ENCODE measurements around the gene CEMIP2. TPM values are rescaled to one million over a fixed set of nuclear protein-coding genes. Genes with fewer than 3 reads are reported as not detected.
"Not testable (repeated sequence)": the region's sequence is repeated elsewhere in the genome, so short reads cannot be mapped to it uniquely, and the experiment has no call there.

CEMIP2 gene
- polyA plus RNA-seq, 6 donors from 2014 or later, result 28.7 to 51.7 (median 41.8) TPM

GRCh38 chr9:71675105-71675856, 93.0 kb downstream of the CEMIP2 start:
- peak overlapping the region in 3 of 6 donors; percentile 5 to 61 (median 40) for H3K27ac Mint-ChIP-seq
- peak; percentile 18 for DNase-seq
- peaks cover 44 to 59% (median 58%) of the 10 kb centered on the region in 3 donors for H3K4me1 Mint-ChIP-seq
- H3K4me3 Mint-ChIP-seq, result peak overlapping the region in 6 of 8 donors; percentile 12 to 80 (median 40)
- peaks cover 0 to 6% (median 0%) of the 10 kb centered on the region in 7 donors for H3K9me3 Mint-ChIP-seq
- ATAC-seq (ENCODE audit: low read depth in 2 of 2), result peak; percentile 76 to 78
- no peaks in the 10 kb centered on the region for H3K27me3 Mint-ChIP-seq
- H3K36me3 Mint-ChIP-seq, result peaks cover 4 to 10% of the 10 kb centered on the region in 2 donors

GRCh38 chr9:71672573-71672972, 95.7 kb downstream of the CEMIP2 start:
- peaks cover 0 to 10% (median 0%) of the 10 kb centered on the region in 7 donors for H3K9me3 Mint-ChIP-seq
- H3K27ac Mint-ChIP-seq, result no peak overlapping the region
- peaks cover 29 to 40% (median 38%) of the 10 kb centered on the region in 3 donors for H3K4me1 Mint-ChIP-seq
- no peaks in the 10 kb centered on the region for H3K27me3 Mint-ChIP-seq
- no peak for DNase-seq
- H3K36me3 Mint-ChIP-seq, result peaks cover 0 to 4% of the 10 kb centered on the region in 2 donors
- no peak for ATAC-seq (ENCODE audit: low read depth in 2 of 2)
- H3K4me3 Mint-ChIP-seq, result no peak overlapping the region

GRCh38 chr9:71671289-71671688, 97.0 kb downstream of the CEMIP2 start:
- ATAC-seq (ENCODE audit: low read depth in 2 of 2) (no peak), DNase-seq (no peak)
- Mint-ChIP-seq H3K36me3 (no peaks in the 10 kb centered on the region), H3K9me3 (peaks cover 0 to 10% (median 0%) of the 10 kb centered on the region in 7 donors), H3K4me1 (peaks cover 19 to 29% (median 28%) of the 10 kb centered on the region in 3 donors), H3K27me3 (no peaks in the 10 kb centered on the region), H3K27ac (peak overlapping the region in 1 of 6 donors; percentile 45), H3K4me3 (no peak overlapping the region)

- H3K4me1 Mint-ChIP-seq, result peaks cover 7 to 19% (median 17%) of the 10 kb centered on the region in 3 donors
- no peaks in the 10 kb centered on the region for H3K27me3 Mint-ChIP-seq
- no peak overlapping the region for H3K4me3 Mint-ChIP-seq
- no peaks in the 10 kb centered on the region for H3K36me3 Mint-ChIP-seq
- H3K9me3 Mint-ChIP-seq, result peaks cover 0 to 10% (median 0%) of the 10 kb centered on the region in 7 donors
- H3K27ac Mint-ChIP-seq, result peak overlapping the region in 1 of 6 donors; percentile 17
- no peak for DNase-seq
- ATAC-seq (ENCODE audit: low read depth in 2 of 2), result no peak
Observed at GRCh38 chr9:71670121-71670520, 98.2 kb downstream of the CEMIP2 start.

- Mint-ChIP-seq H3K27me3 (no peaks in the 10 kb centered on the region), H3K36me3 (no peaks in the 10 kb centered on the region), H3K4me1 (peaks cover under 1 to 12% (median 10%) of the 10 kb centered on the region in 3 donors), H3K4me3 (no peak overlapping the region), H3K27ac (no peak overlapping the region), H3K9me3 (peaks cover 0 to 5% (median 0%) of the 10 kb centered on the region in 7 donors)
- ATAC-seq (ENCODE audit: low read depth in 2 of 2) (no peak), DNase-seq (no peak)
Observed at GRCh38 chr9:71669284-71669995, 98.9 kb downstream of the CEMIP2 start.

GRCh38 chr9:71668717-71669116, 99.6 kb downstream of the CEMIP2 start:
- Mint-ChIP-seq H3K27me3 (no peaks in the 10 kb centered on the region), H3K4me1 (peaks cover 0 to 10% (median 7%) of the 10 kb centered on the region in 3 donors), H3K9me3 (peaks cover 0 to 4% (median 0%) of the 10 kb centered on the region in 7 donors), H3K27ac (no peak overlapping the region), H3K36me3 (no peaks in the 10 kb centered on the region), H3K4me3 (no peak overlapping the region)
- ATAC-seq (ENCODE audit: low read depth in 2 of 2) (no peak), DNase-seq (no peak)

GRCh38 chr9:71665247-71665646, 103.1 kb downstream of the CEMIP2 start:
- Mint-ChIP-seq H3K36me3 (no peaks in the 10 kb centered on the region), H3K4me1 (peaks cover 0 to 8% (median 7%) of the 10 kb centered on the region in 3 donors), H3K27ac (no peak overlapping the region), H3K27me3 (no peaks in the 10 kb centered on the region), H3K4me3 (no peak overlapping the region), H3K9me3 (peaks cover 0 to 7% (median 0%) of the 10 kb centered on the region in 7 donors)
- DNase-seq (no peak), ATAC-seq (ENCODE audit: low read depth in 2 of 2) (no peak)

- no peak overlapping the region for H3K4me3 Mint-ChIP-seq
- H3K27me3 Mint-ChIP-seq, result no peaks in the 10 kb centered on the region
- peak overlapping the region in 1 of 6 donors; percentile 23 for H3K27ac Mint-ChIP-seq
- no peaks in the 10 kb centered on the region for H3K36me3 Mint-ChIP-seq
- H3K9me3 Mint-ChIP-seq, result peaks cover 0 to 10% (median 0%) of the 10 kb centered on the region in 7 donors
- H3K4me1 Mint-ChIP-seq, result peaks cover 0 to 1% (median under 1%) of the 10 kb centered on the region in 3 donors
- ATAC-seq (ENCODE audit: low read depth in 2 of 2), result no peak
- no peak for DNase-seq
Observed at GRCh38 chr9:71664566-71664965, 103.7 kb downstream of the CEMIP2 start.

GRCh38 chr9:71663931-71664459, 104.3 kb downstream of the CEMIP2 start:
- no peaks in the 10 kb centered on the region for H3K27me3 Mint-ChIP-seq
- no peaks in the 10 kb centered on the region for H3K4me1 Mint-ChIP-seq
- DNase-seq, result no peak
- peak overlapping the region in 1 of 6 donors; percentile 23 for H3K27ac Mint-ChIP-seq
- no peaks in the 10 kb centered on the region for H3K36me3 Mint-ChIP-seq
- H3K4me3 Mint-ChIP-seq, result no peak overlapping the region
- H3K9me3 Mint-ChIP-seq, result peaks cover 0 to 9% (median 0%) of the 10 kb centered on the region in 7 donors
- no peak for ATAC-seq (ENCODE audit: low read depth in 2 of 2)

GRCh38 chr9:71663216-71663615, 105.1 kb downstream of the CEMIP2 start:
- H3K9me3 Mint-ChIP-seq, result peaks cover 0 to 10% (median 0%) of the 10 kb centered on the region in 7 donors
- H3K4me3 Mint-ChIP-seq, result no peak overlapping the region
- H3K36me3 Mint-ChIP-seq, result peaks cover 0 to 1% of the 10 kb centered on the region in 2 donors
- H3K4me1 Mint-ChIP-seq, result peaks cover 0 to 2% (median 0%) of the 10 kb centered on the region in 3 donors
- ATAC-seq (ENCODE audit: low read depth in 2 of 2) (no peak), DNase-seq (no peak)
- H3K27ac Mint-ChIP-seq, result no peak overlapping the region
- H3K27me3 Mint-ChIP-seq, result no peaks in the 10 kb centered on the region

GRCh38 chr9:71662082-71662481, 106.2 kb downstream of the CEMIP2 start:
- no peak for DNase-seq
- Mint-ChIP-seq H3K4me3 (no peak overlapping the region), H3K27me3 (no peaks in the 10 kb centered on the region), H3K27ac (no peak overlapping the region), H3K9me3 (peaks cover 0 to 22% (median 8%) of the 10 kb centered on the region in 7 donors), H3K4me1 (peaks cover 0 to 9% (median 3%) of the 10 kb centered on the region in 3 donors), H3K36me3 (peaks cover 0 to 8% of the 10 kb centered on the region in 2 donors)
- no peak for ATAC-seq (ENCODE audit: low read depth in 2 of 2)

- not testable (repeated sequence) for H3K4me3 Mint-ChIP-seq; DNase-seq; ATAC-seq (ENCODE audit: low read depth in 2 of 2)
Observed at GRCh38 chr9:71657276-71657675, 111.0 kb downstream of the CEMIP2 start.

GRCh38 chr9:71656496-71656895, 111.8 kb downstream of the CEMIP2 start:
- peak overlapping the region in 1 of 6 donors; percentile 75 for H3K27ac Mint-ChIP-seq

More at GRCh38 chr9:71657276-71657675, 111.0 kb downstream of the CEMIP2 start:
- Mint-ChIP-seq H3K4me1 (peaks cover 1 to 12% (median 11%) of the 10 kb centered on the region in 3 donors), H3K27ac (peak overlapping the region in 1 of 6 donors; percentile 67), H3K9me3 (peaks cover 0 to 28% (median 11%) of the 10 kb centered on the region in 7 donors)
- not testable (repeated sequence) for H3K36me3 Mint-ChIP-seq, H3K27me3 Mint-ChIP-seq

More at GRCh38 chr9:71656496-71656895, 111.8 kb downstream of the CEMIP2 start:
- Mint-ChIP-seq H3K4me3 (no peak overlapping the region), H3K4me1 (peaks cover 4 to 19% (median 16%) of the 10 kb centered on the region in 3 donors), H3K36me3 (peaks cover 0 to 8% of the 10 kb centered on the region in 2 donors), H3K27me3 (no peaks in the 10 kb centered on the region), H3K9me3 (peaks cover 0 to 28% (median 11%) of the 10 kb centered on the region in 7 donors)
- no peak for DNase-seq
- ATAC-seq (ENCODE audit: low read depth in 2 of 2), result no peak

Data from naive B cell (primary cell).